ENCODE measurements around the gene TMEM123.
A peak's percentile ranks its signal among the peaks of the same experiment; 100 is the strongest.

The TMEM123 gene

GRCh38 chr11:102495161-102496042 lies 42.8 kb upstream of the TMEM123 start:
- Histone ChIP-seq H3K27me3 (peaks cover 3% of the 10 kb centered on the region), H3K4me3 (ENCODE audit: low read depth, low read length) (no peak overlapping the region), H3K4me1 (no peaks in the 10 kb centered on the region), H3K9me3 (no peaks in the 10 kb centered on the region), H3K36me3 (no peaks in the 10 kb centered on the region)
- DNase-seq, result peak; percentile 39
- peak; percentile 73 for TF ChIP-seq CTCF (IDR thresholded peaks at IDR 0.05; ENCODE audit: low read depth, low read length)

- no peak overlapping the region for H3K4me3 ChIP-seq (ENCODE audit: low read depth, low read length)
- no peak for TF ChIP-seq CTCF (IDR thresholded peaks at IDR 0.05; ENCODE audit: low read depth, low read length)
- H3K36me3 ChIP-seq, result no peaks in the 10 kb centered on the region
- H3K27me3 ChIP-seq, result peaks cover 3% of the 10 kb centered on the region
- H3K9me3 ChIP-seq, result no peaks in the 10 kb centered on the region
- DNase-seq, result no peak
- H3K4me1 ChIP-seq, result no peaks in the 10 kb centered on the region
These were observed 41.7 kb upstream of the TMEM123 start for GRCh38 chr11:102494216-102494615.

GRCh38 chr11:102493524-102493923 lies 41.0 kb upstream of the TMEM123 start:
- no peak for DNase-seq
- no peaks in the 10 kb centered on the region for H3K9me3 ChIP-seq
- H3K4me1 ChIP-seq, result no peaks in the 10 kb centered on the region
- no peak overlapping the region for H3K4me3 ChIP-seq (ENCODE audit: low read depth, low read length)
- H3K36me3 ChIP-seq, result no peaks in the 10 kb centered on the region
- peaks cover 3% of the 10 kb centered on the region for H3K27me3 ChIP-seq
- TF ChIP-seq CTCF (IDR thresholded peaks at IDR 0.05; ENCODE audit: low read depth, low read length), result no peak

GRCh38 chr11:102491969-102492368 lies 39.4 kb upstream of the TMEM123 start:
- H3K27me3 ChIP-seq, result peaks cover 3% of the 10 kb centered on the region
- DNase-seq, result no peak
- no peaks in the 10 kb centered on the region for H3K36me3 ChIP-seq
- no peak overlapping the region for H3K4me3 ChIP-seq (ENCODE audit: low read depth, low read length)
- no peaks in the 10 kb centered on the region for H3K9me3 ChIP-seq
- no peaks in the 10 kb centered on the region for H3K4me1 ChIP-seq
- TF ChIP-seq CTCF (IDR thresholded peaks at IDR 0.05; ENCODE audit: low read depth, low read length), result no peak

GRCh38 chr11:102489186-102490145 lies 36.9 kb upstream of the TMEM123 start:
- TF ChIP-seq CTCF (IDR thresholded peaks at IDR 0.05; ENCODE audit: low read depth, low read length), result no peak
- no peak overlapping the region for H3K4me3 ChIP-seq (ENCODE audit: low read depth, low read length)

More at GRCh38 chr11:102489186-102490145, 36.9 kb upstream of the TMEM123 start:
- H3K4me1 ChIP-seq, result no peaks in the 10 kb centered on the region
- no peaks in the 10 kb centered on the region for H3K27me3 ChIP-seq
- H3K36me3 ChIP-seq, result no peaks in the 10 kb centered on the region
- no peaks in the 10 kb centered on the region for H3K9me3 ChIP-seq
- DNase-seq, result no peak
